Activated CD4-positive, alpha-beta T cell treated with anti-CD3 and anti-CD28 coated beads for 36 hours (primary cell): ENCODE measurements around the gene TIAM1. TPM values are rescaled to one million over a fixed set of nuclear protein-coding genes. Genes with fewer than 3 reads are reported as not detected.

Experiments used
- ATAC-seq: fragments of 200-7000 bp; cut with Tn5 transposase; one replicate; pipeline ENCODE4 v1.10.0; 2021; ENCODE audit warnings: mild to moderate bottlenecking, moderate library complexity
- CTCF ChIA-PET: fragments of 350-600 bp; sonication (Branson Sonifier 250); formaldehyde crosslinking; loops from one replicate; lab custom pipeline; 2021; ENCODE audit warnings: antibody characterized with exemption; lab: Charles Lee
- POLR2A ChIA-PET: fragments of 350-600 bp; sonication (Branson Sonifier 250); formaldehyde crosslinking; loops from one replicate; lab custom pipeline; 2021; ENCODE audit warnings: antibody characterized with exemption, inconsistent platforms; lab: Charles Lee
- DNase-seq: peaks from one replicate; pipeline ENCODE4 v3.0.0-alpha.2; 2020
- H3K27ac Mint-ChIP-seq: one replicate; pipeline ENCODE4 v1.8.0; 2021; ENCODE audit warnings: mixed read lengths
- H3K27me3 Mint-ChIP-seq: one replicate; pipeline ENCODE4 v1.8.0; 2021; ENCODE audit warnings: mixed read lengths
- H3K36me3 Mint-ChIP-seq: one replicate; pipeline ENCODE4 v1.8.0; 2021; ENCODE audit warnings: low read depth, mixed read lengths
- H3K4me1 Mint-ChIP-seq: one replicate; pipeline ENCODE4 v1.8.0; 2021; ENCODE audit warnings: mixed read lengths
- H3K4me3 Mint-ChIP-seq: one replicate; pipeline ENCODE4 v1.8.0; 2021; ENCODE audit warnings: mild to moderate bottlenecking, moderate library complexity, mixed read lengths
- H3K9me3 Mint-ChIP-seq: one replicate; pipeline ENCODE4 v1.8.0; 2021; ENCODE audit warnings: low read depth, mixed read lengths
- intact Hi-C, 2 experiments: fragments of 100-400 bp; cut with DNase I in 1 of 2; cut with micrococcal nuclease in 1 of 2; formaldehyde crosslinking; loops; one replicate each; pipeline versions ENCODE4 v1.14.2 to v1.15.1; 2022 to 2024; cut with DNase I, micrococcal nuclease
- total RNA-seq, 2 experiments: library from RNA; stranded (reverse); gene quantifications; one replicate each; pipeline ENCODE4 v1.2.3, GENCODE V29; 2021

TIAM1 gene
- total RNA-seq, 2 experiments from 2014 or later, result 60.7 to 72.6 TPM

DNA sequence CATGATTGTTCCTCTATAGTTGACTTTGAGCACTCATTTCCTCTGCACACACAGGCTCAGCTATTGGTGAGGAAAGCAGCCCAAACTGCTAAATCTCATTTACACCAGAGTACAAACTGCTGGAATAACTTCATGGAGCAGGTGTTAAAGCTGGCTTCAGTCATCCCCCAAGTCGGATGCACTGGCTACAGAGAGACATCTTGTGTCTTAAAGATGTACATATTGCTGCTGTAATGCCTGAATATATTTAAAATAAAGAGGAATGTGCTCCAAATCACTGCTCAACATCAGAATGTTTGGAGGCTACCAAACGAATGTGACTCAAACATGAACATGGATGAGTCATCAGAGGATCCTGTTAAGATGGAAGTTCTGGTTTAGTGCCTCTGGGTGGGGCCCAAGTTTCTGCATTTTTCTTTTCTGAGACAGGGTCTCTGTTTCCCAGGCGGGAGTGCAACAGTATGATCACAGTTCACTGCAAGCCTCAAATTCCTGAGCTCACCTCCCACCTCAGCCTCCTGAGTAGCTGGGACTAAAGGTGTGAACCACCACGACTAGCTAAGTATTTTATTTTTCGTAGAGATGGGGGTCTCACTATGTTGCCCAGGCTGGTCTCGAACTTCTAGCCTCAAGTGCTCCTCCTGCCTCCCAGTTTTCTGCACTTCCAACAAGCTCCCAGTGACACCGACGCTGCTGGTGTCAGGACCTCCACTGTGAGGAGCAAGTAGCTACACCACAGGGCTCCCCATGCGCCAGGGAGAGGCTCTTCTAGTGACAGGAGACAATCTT is 226.7 kb downstream of the TIAM1 start:
- H3K27ac Mint-ChIP-seq, result peak overlapping the region; percentile 30
- H3K4me3 Mint-ChIP-seq, result no peak overlapping the region
- intact Hi-C loops, result loop anchor here in 1 of 2 experiments (1.0 kb wide), 1 partner anchor 63 kb away; no protein-coding TSS in a partner anchor
- peaks cover 15% of the 10 kb centered on the region for H3K4me1 Mint-ChIP-seq
- ATAC-seq (peak; percentile 83), DNase-seq (peak; percentile 32)
- peaks cover 31% of the 10 kb centered on the region for H3K36me3 Mint-ChIP-seq
- H3K27me3 Mint-ChIP-seq, result no peaks in the 10 kb centered on the region
- CTCF ChIA-PET, result interaction anchor here (0.7 to 2.1 kb wide), 7 partner anchors 12 to 92 kb away, joined by 3 to 11 read pairs (median 4); no protein-coding TSS in a partner anchor
- POLR2A ChIA-PET, result no interaction called here
- H3K9me3 Mint-ChIP-seq, result no peaks in the 10 kb centered on the region

DNA sequence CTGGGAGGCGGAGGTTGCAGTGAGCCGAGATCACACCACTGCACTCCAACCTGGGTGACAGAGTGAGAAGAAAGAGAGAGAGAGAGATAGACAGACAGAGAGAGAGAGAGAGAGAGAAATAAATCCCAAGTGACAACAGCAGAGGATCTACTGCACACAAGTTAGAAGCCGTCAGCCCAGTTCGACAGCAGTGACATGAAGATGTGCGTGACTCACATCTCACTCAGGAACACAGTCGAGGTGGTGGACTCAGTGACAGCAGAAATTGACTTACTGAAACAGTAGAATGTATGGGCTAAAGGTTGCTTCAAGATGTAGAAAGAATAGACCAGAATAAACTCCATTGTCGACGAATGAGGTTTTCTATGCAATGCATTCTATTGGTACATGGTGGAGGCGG is 228.8 kb downstream of the TIAM1 start:
- Mint-ChIP-seq H3K27me3 (no peaks in the 10 kb centered on the region), H3K4me3 (no peak overlapping the region), H3K36me3 (peaks cover 22% of the 10 kb centered on the region), H3K27ac (no peak overlapping the region), H3K4me1 (peaks cover 15% of the 10 kb centered on the region), H3K9me3 (no peaks in the 10 kb centered on the region)
- intact Hi-C loops, result no loop called here
- CTCF ChIA-PET, result no interaction called here
- ATAC-seq (no peak), DNase-seq (no peak)
- POLR2A ChIA-PET, result no interaction called here

- no peak overlapping the region for H3K27ac Mint-ChIP-seq
- no peaks in the 10 kb centered on the region for H3K27me3 Mint-ChIP-seq
- no peak for ATAC-seq
- H3K9me3 Mint-ChIP-seq, result no peaks in the 10 kb centered on the region
- peaks cover 5% of the 10 kb centered on the region for H3K4me1 Mint-ChIP-seq
- intact Hi-C loops, result no loop called here
- no peak for DNase-seq
- ChIA-PET CTCF (interaction anchor here (1.3 to 4.3 kb wide), 5 partner anchors 10 to 470 kb away, joined by 3 to 26 read pairs (median 4); no protein-coding TSS in a partner anchor), POLR2A (no interaction called here)
- H3K36me3 Mint-ChIP-seq, result peaks cover 6% of the 10 kb centered on the region
- no peak overlapping the region for H3K4me3 Mint-ChIP-seq
These were observed 233.0 kb downstream of the TIAM1 start for GRCh38 chr21:31111093-31111492.

- ATAC-seq (no peak), DNase-seq (no peak)
- Mint-ChIP-seq H3K27me3 (no peaks in the 10 kb centered on the region), H3K27ac (no peak overlapping the region), H3K4me1 (peaks cover 5% of the 10 kb centered on the region), H3K4me3 (no peak overlapping the region), H3K9me3 (no peaks in the 10 kb centered on the region), H3K36me3 (peaks cover 6% of the 10 kb centered on the region)
- CTCF ChIA-PET, result interaction anchor here (0.8 to 4.3 kb wide), 6 partner anchors 9 to 470 kb away, joined by 3 to 26 read pairs (median 4); no protein-coding TSS in a partner anchor
- POLR2A ChIA-PET, result interaction anchor here (0.6 kb wide), 1 partner anchor 69 kb away, joined by 7 read pairs; no protein-coding TSS in a partner anchor
- intact Hi-C loops, result no loop called here
These were observed 233.6 kb downstream of the TIAM1 start for GRCh38 chr21:31110430-31110829.

- intact Hi-C loops, result no loop called here
- no peak for DNase-seq
- H3K36me3 Mint-ChIP-seq, result peaks cover 15% of the 10 kb centered on the region
- H3K27me3 Mint-ChIP-seq, result no peaks in the 10 kb centered on the region
- POLR2A ChIA-PET, result no interaction called here
- H3K4me3 Mint-ChIP-seq, result no peak overlapping the region
- CTCF ChIA-PET, result interaction anchor here (0.7 to 4.3 kb wide), 7 partner anchors 9 to 496 kb away, joined by 3 to 26 read pairs (median 4); no protein-coding TSS in a partner anchor
- H3K9me3 Mint-ChIP-seq, result peaks cover 7% of the 10 kb centered on the region
- ATAC-seq, result no peak
- peaks cover 26% of the 10 kb centered on the region for H3K4me1 Mint-ChIP-seq
- no peak overlapping the region for H3K27ac Mint-ChIP-seq
These were observed 236.2 kb downstream of the TIAM1 start for GRCh38 chr21:31107871-31108270.

DNA sequence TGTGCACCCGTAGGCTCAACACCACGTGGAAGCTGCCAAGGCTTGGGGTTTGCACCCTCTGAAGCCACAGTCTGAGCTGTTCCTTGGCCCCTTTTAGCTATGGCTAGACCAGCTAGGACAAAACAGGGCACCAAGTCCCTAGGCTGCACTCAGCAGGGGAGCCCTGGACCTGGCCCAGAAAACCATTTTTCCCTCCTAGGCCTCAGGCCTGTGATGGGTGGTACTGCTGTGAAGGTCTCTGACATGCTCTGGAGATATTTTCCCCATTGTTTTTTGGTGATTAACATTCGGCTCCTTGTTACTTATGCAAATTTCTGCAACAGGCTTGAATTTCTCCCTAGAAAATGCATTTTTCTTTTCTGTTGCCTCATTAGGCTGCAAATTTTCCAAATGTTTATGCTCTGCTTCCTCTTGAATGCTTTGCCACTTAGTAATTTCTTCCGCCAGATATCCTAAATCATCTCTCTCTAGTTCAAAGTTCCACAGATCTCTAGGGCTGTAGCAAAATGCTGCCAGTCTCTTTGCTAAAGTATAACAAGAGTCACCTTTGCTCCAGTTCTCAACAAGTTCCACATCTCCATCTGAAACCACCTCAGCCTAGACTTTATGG is 236.8 kb downstream of the TIAM1 start:
- DNase-seq (no peak), ATAC-seq (no peak)
- Mint-ChIP-seq H3K36me3 (peaks cover 15% of the 10 kb centered on the region), H3K4me3 (no peak overlapping the region), H3K9me3 (peaks cover 7% of the 10 kb centered on the region), H3K27me3 (no peaks in the 10 kb centered on the region), H3K4me1 (peaks cover 31% of the 10 kb centered on the region), H3K27ac (no peak overlapping the region)
- ChIA-PET CTCF (interaction anchor here (0.7 to 4.3 kb wide), 4 partner anchors 9 to 473 kb away, joined by 4 to 26 read pairs (median 8); no protein-coding TSS in a partner anchor), POLR2A (no interaction called here)
- intact Hi-C loops, result no loop called here

DNA sequence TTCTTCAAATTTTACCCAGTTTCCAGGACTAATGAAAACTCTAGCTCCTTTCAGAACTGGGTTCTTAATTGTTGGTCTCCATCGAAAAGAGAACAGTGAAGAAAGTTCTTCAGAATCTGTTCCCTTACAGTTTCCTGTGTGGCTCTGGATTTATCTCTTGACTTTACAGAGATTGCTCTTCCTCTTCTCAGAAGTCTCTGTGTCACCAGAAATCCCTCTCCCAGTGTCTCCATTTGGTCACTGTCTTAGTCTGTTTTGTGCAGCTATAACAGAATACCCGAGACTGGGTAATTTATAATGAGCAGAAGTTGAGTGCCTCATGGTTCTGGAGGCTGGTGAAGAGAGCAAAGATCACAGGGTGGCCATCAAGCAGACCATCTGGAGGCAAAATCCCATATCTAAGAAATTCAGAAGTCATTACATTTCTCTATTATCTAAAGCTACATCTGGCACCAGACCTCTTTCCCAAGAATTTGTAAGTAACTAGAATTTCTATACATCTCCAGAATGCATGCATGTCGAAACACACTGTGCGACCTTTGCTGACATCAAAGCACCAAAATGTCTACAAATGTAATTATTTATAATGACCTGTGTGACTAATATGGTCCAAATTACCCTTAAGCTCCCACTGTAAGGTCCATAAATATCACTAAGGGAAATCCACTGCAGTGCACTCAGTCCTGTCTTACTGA is 240.3 kb downstream of the TIAM1 start:
- Mint-ChIP-seq H3K4me1 (peaks cover 31% of the 10 kb centered on the region), H3K27me3 (no peaks in the 10 kb centered on the region), H3K27ac (peak overlapping the region; percentile 45), H3K36me3 (peaks cover 15% of the 10 kb centered on the region), H3K9me3 (peaks cover 7% of the 10 kb centered on the region), H3K4me3 (no peak overlapping the region)
- no peak for DNase-seq
- ChIA-PET POLR2A (no interaction called here), CTCF (interaction anchor here (0.6 to 3.2 kb wide), 3 partner anchors 26 to 478 kb away, joined by 3 to 25 read pairs (median 3); no protein-coding TSS in a partner anchor)
- intact Hi-C loops, result no loop called here
- peak; percentile 49 for ATAC-seq

GRCh38 chr21:31103163-31103562 is 240.9 kb downstream of the TIAM1 start:
- intact Hi-C loops, result no loop called here
- Mint-ChIP-seq H3K4me3 (no peak overlapping the region), H3K27ac (peak overlapping the region; percentile 45), H3K27me3 (no peaks in the 10 kb centered on the region), H3K36me3 (peaks cover 15% of the 10 kb centered on the region), H3K9me3 (peaks cover 7% of the 10 kb centered on the region), H3K4me1 (peaks cover 34% of the 10 kb centered on the region)
- ATAC-seq, result no peak
- no peak for DNase-seq
- ChIA-PET POLR2A (no interaction called here), CTCF (interaction anchor here (0.6 to 3.2 kb wide), 2 partner anchors 26 to 478 kb away, joined by 3 to 25 read pairs; no protein-coding TSS in a partner anchor)

DNA sequence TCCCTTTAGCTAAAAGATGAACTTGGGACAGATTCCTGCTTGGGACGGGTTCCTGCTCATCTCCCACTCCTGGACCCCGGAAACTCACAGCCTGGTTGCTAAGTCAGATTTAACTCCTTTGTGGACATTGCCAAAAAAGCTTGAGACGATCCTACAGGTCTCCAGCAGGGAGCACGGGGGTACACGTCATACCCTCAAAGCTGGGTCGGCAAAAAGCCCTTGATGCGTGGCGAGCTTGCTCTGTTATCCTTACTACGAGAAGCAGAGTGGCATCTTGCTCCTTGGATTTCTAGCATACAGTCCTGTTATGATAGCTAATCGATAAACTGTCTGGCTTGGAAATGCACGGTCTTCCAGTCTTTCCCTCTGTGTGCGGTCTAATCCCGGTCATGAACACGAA is 244.9 kb downstream of the TIAM1 start:
- no peak overlapping the region for H3K4me3 Mint-ChIP-seq
- intact Hi-C loops, result loop anchor here (2.0 to 5.0 kb wide), 2 partner anchors 408 to 482 kb away; no protein-coding TSS in a partner anchor
- POLR2A ChIA-PET, result no interaction called here
- CTCF ChIA-PET, result interaction anchor here (0.6 to 3.2 kb wide), 26 partner anchors 9 to 510 kb away, joined by 3 to 26 read pairs (median 6); no protein-coding TSS in a partner anchor
- peaks cover 2% of the 10 kb centered on the region for H3K36me3 Mint-ChIP-seq
- DNase-seq (no peak), ATAC-seq (no peak)
- H3K4me1 Mint-ChIP-seq, result peaks cover 26% of the 10 kb centered on the region
- H3K9me3 Mint-ChIP-seq, result peaks cover 3% of the 10 kb centered on the region
- no peak overlapping the region for H3K27ac Mint-ChIP-seq
- peaks cover 2% of the 10 kb centered on the region for H3K27me3 Mint-ChIP-seq

DNA sequence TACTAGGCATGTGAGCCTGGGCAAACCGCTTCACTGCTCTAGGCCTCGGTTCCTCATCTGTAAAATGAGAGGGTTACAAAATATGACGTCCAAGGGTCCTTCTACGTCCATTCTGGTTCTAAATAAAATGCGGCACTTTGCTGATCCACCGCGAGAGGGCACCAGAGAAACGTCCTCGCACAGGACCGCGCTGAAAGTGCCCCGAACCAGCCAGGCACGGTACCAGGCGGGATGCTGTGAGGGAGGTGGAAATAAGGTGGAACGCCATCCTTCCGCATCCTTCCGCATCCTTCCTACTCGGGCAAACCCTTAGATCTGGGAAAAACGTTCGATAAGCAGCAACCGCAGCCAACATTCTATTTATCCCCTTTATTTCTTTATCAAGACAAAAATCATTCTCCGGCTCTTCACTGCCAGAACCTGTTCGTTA is 245.5 kb downstream of the TIAM1 start:
- ChIA-PET POLR2A (no interaction called here), CTCF (interaction anchor here (0.8 to 3.2 kb wide), 20 partner anchors 9 to 505 kb away, joined by 3 to 26 read pairs (median 6); no protein-coding TSS in a partner anchor)
- Mint-ChIP-seq H3K27ac (peak overlapping the region; percentile 38), H3K4me3 (no peak overlapping the region), H3K4me1 (peaks cover 21% of the 10 kb centered on the region), H3K36me3 (peaks cover 2% of the 10 kb centered on the region), H3K27me3 (peaks cover 3% of the 10 kb centered on the region), H3K9me3 (peaks cover 3% of the 10 kb centered on the region)
- DNase-seq (peak; percentile 86), ATAC-seq (peak; percentile 89)
- intact Hi-C loops, result loop anchor here (1.0 to 5.0 kb wide), 5 partner anchors 82 to 506 kb away; no protein-coding TSS in a partner anchor
